OCI-LY1 (cell line): ENCODE data around the gene C4orf54.
A peak's percentile ranks its signal among the peaks of the same experiment; 100 is the strongest.

Experiments used
- H2AFZ ChIP-seq: fragments of 200-600 bp; sonication (generic), shearing (Covaris generic); 2 replicates; pipeline ENCODE4 v1.6.0; 2014; ENCODE audit warnings: antibody characterized with exemption, mild to moderate bottlenecking, low read length
- H3F3A ChIP-seq: fragments of 200-600 bp; sonication (generic), shearing (Covaris generic); 2 replicates; pipeline ENCODE4 v1.6.0; 2014; ENCODE audit warnings: mild to moderate bottlenecking, antibody characterized with exemption, low read length, moderate library complexity; ENCODE audit not compliant: insufficient read depth
- H3K27ac ChIP-seq: fragments of 200-600 bp; sonication (generic); 2 replicates; pipeline ENCODE4 v1.5.1; 2014; ENCODE audit warnings: low read length, mixed run types, mild to moderate bottlenecking, low read depth; ENCODE audit not compliant: poor library complexity, severe bottlenecking
- H3K27me3 ChIP-seq: fragments of 200-600 bp; sonication (generic); 2 replicates; pipeline ENCODE4 v1.6.0; 2014; ENCODE audit warnings: antibody characterized with exemption, mild to moderate bottlenecking, low read length, moderate library complexity; ENCODE audit not compliant: insufficient read depth
- H3K36me3 ChIP-seq: fragments of 200-600 bp; sonication (generic); 2 replicates; pipeline ENCODE4 v1.6.1; 2014; ENCODE audit warnings: mild to moderate bottlenecking, antibody characterized with exemption, low read length, moderate library complexity, mixed read lengths; ENCODE audit not compliant: insufficient read depth
- H3K4me1 ChIP-seq: fragments of 200-600 bp; sonication (generic); 2 replicates; pipeline ENCODE4 v1.5.1; 2014; ENCODE audit warnings: mild to moderate bottlenecking, low read length, moderate library complexity; ENCODE audit not compliant: insufficient read depth, severe bottlenecking
- H3K4me2 ChIP-seq: fragments of 200-600 bp; sonication (generic), shearing (Covaris generic); 2 replicates; pipeline ENCODE4 v1.6.1; 2014; ENCODE audit warnings: low read length
- H3K4me3 ChIP-seq: fragments of 200-600 bp; sonication (generic); 2 replicates; pipeline ENCODE4 v1.5.1; 2014; ENCODE audit warnings: low read length, low read depth, mild to moderate bottlenecking, mixed read lengths; ENCODE audit not compliant: poor library complexity, severe bottlenecking
- H3K79me2 ChIP-seq: fragments of 200-600 bp; shearing (Covaris generic); 2 replicates; pipeline ENCODE4 v1.6.1; 2016; ENCODE audit warnings: mixed run types, low read length, mixed read lengths; ENCODE audit not compliant: insufficient read depth
- H3K9ac ChIP-seq: fragments of 200-600 bp; sonication (generic), shearing (Covaris generic); 2 replicates; pipeline ENCODE4 v1.6.1; 2014; ENCODE audit warnings: mild to moderate bottlenecking, low read length, mixed read lengths
- H3K9me2 ChIP-seq: fragments of 200-600 bp; sonication (generic), shearing (Covaris generic); 2 replicates; pipeline ENCODE4 v1.6.1; 2014; ENCODE audit warnings: low read depth, mild to moderate bottlenecking, low read length, mixed read lengths
- H3K9me3 ChIP-seq: fragments of 200-600 bp; shearing (Covaris generic); 2 replicates; pipeline ENCODE4 v1.6.1; 2014; ENCODE audit warnings: low read length, mixed read lengths
- H4K20me1 ChIP-seq: fragments of 200-600 bp; sonication (generic), shearing (Covaris generic); 2 replicates; pipeline ENCODE4 v1.6.0; 2016; ENCODE audit warnings: mild to moderate bottlenecking, low read length; ENCODE audit not compliant: insufficient read depth
- EZH2 ChIP-seq: fragments of 200-600 bp; sonication (generic), shearing (Covaris generic); IDR thresholded peaks from 2 replicates; pipeline ENCODE4 v1.8.0; 2017; ENCODE audit warnings: borderline replicate concordance, mixed run types, mild to moderate bottlenecking, antibody characterized with exemption, low read length, moderate library complexity, mixed read lengths
- TF ChIP-seq, protein P1 (sequence below): fragments of 200-600 bp; sonication (generic), shearing (Covaris generic); IDR thresholded peaks from 2 replicates; pipeline ENCODE4 v1.5.1; 2017; ENCODE audit warnings: mild to moderate bottlenecking, antibody characterized with exemption, low read length, moderate library complexity, mixed read lengths

The C4orf54 gene

GRCh38 chr4:99652596-99653436 lies 4.8 kb downstream of the C4orf54 start:
- H2AFZ ChIP-seq, result no peak overlapping the region
- H3K9me3 ChIP-seq, result no peaks in the 10 kb centered on the region
- no peaks in the 10 kb centered on the region for H3K79me2 ChIP-seq
- TF ChIP-seq, protein P1, sequence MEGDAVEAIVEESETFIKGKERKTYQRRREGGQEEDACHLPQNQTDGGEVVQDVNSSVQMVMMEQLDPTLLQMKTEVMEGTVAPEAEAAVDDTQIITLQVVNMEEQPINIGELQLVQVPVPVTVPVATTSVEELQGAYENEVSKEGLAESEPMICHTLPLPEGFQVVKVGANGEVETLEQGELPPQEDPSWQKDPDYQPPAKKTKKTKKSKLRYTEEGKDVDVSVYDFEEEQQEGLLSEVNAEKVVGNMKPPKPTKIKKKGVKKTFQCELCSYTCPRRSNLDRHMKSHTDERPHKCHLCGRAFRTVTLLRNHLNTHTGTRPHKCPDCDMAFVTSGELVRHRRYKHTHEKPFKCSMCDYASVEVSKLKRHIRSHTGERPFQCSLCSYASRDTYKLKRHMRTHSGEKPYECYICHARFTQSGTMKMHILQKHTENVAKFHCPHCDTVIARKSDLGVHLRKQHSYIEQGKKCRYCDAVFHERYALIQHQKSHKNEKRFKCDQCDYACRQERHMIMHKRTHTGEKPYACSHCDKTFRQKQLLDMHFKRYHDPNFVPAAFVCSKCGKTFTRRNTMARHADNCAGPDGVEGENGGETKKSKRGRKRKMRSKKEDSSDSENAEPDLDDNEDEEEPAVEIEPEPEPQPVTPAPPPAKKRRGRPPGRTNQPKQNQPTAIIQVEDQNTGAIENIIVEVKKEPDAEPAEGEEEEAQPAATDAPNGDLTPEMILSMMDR, result no peak
- no peak for TF ChIP-seq EZH2
- no peaks in the 10 kb centered on the region for H3F3A ChIP-seq
- no peak overlapping the region for H3K27ac ChIP-seq
- H3K27me3 ChIP-seq, result no peaks in the 10 kb centered on the region
- peaks cover 10% of the 10 kb centered on the region for H3K4me1 ChIP-seq
- H3K9ac ChIP-seq, result no peak overlapping the region
- peak overlapping the region; percentile 23 for H3K4me3 ChIP-seq
- H3K4me2 ChIP-seq, result peak overlapping the region; percentile 6; the same call in 1 of the 2 replicates
- no peaks in the 10 kb centered on the region for H3K36me3 ChIP-seq
- no peaks in the 10 kb centered on the region for H3K9me2 ChIP-seq
- no peaks in the 10 kb centered on the region for H4K20me1 ChIP-seq

GRCh38 chr4:99651811-99652485 lies 5.7 kb downstream of the C4orf54 start:
- no peak overlapping the region for H3K9ac ChIP-seq
- H3K4me3 ChIP-seq, result no peak overlapping the region
- no peaks in the 10 kb centered on the region for H3F3A ChIP-seq
- H3K9me3 ChIP-seq, result no peaks in the 10 kb centered on the region
- no peaks in the 10 kb centered on the region for H3K79me2 ChIP-seq
- no peak overlapping the region for H3K27ac ChIP-seq
- no peaks in the 10 kb centered on the region for H3K27me3 ChIP-seq
- TF ChIP-seq, protein P1, result no peak
- no peak for TF ChIP-seq EZH2
- H3K9me2 ChIP-seq, result no peaks in the 10 kb centered on the region
- H4K20me1 ChIP-seq, result no peaks in the 10 kb centered on the region
- H3K4me2 ChIP-seq, result no peak overlapping the region
- no peaks in the 10 kb centered on the region for H3K36me3 ChIP-seq
- peaks cover 10% of the 10 kb centered on the region for H3K4me1 ChIP-seq
- no peak overlapping the region for H2AFZ ChIP-seq

DNA sequence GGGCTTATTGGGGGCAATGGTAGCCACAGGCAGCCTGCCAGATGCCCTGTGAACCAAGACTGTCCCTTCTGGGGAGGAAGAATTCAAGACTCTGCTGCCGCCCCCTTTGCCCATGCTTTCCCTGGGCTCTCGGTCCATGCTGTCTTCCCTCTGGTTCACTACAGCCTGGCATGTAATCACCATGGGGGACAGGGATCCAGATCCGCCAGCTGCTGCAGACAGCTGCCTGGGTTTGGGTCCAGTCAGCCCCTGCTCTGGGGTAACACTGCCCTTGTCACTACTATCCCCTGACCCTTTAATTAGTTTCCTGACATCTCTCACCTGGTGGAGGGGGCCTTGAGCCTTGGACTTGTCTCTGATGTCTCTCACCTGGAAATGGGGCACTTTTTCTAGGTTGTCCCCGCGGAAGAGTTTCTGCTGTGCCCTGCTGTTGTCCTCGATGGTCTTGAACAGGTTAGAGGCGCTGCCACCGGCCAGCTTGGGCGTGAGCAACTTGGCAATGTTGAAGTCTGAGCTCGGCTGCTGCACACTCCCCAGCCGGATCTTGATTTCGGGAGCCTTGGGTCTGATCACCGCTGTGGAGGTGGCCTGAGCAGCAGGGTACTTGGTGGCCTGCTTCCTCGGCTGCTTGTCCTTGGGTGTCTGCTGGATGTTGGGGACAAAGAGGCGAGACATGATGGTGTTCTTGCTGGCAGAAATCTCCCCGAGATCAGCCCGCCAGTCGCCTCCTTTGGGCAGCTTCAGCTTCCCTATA lies 6.4 kb downstream of the C4orf54 start:
- no peak for TF ChIP-seq EZH2
- TF ChIP-seq, protein P1, result no peak
- no peaks in the 10 kb centered on the region for H4K20me1 ChIP-seq
- H3K4me3 ChIP-seq, result no peak overlapping the region
- H3K4me1 ChIP-seq, result peaks cover 11% of the 10 kb centered on the region
- no peak overlapping the region for H3K9ac ChIP-seq
- H3K36me3 ChIP-seq, result no peaks in the 10 kb centered on the region
- H3K4me2 ChIP-seq, result no peak overlapping the region; the same call in 1 of the 2 replicates
- no peaks in the 10 kb centered on the region for H3F3A ChIP-seq
- no peaks in the 10 kb centered on the region for H3K79me2 ChIP-seq
- no peaks in the 10 kb centered on the region for H3K9me3 ChIP-seq
- H2AFZ ChIP-seq, result no peak overlapping the region
- H3K27ac ChIP-seq, result no peak overlapping the region
- H3K9me2 ChIP-seq, result no peaks in the 10 kb centered on the region
- no peaks in the 10 kb centered on the region for H3K27me3 ChIP-seq
